ENCODE data around the gene USP9X.

Gene USP9X

GRCh38 chrX:41121766-41122165 is 36.5 kb downstream of the USP9X start:
- TF ChIP-seq CTCF (IDR thresholded peaks at IDR 0.05; ENCODE audit: borderline replicate concordance, insufficient read depth, low read depth, low read length), result no peak
- H3K4me3 ChIP-seq (ENCODE audit: low read depth, low read length), result no peak overlapping the region

GRCh38 chrX:41122664-41123257 is 37.5 kb downstream of the USP9X start:
- TF ChIP-seq CTCF (IDR thresholded peaks at IDR 0.05; ENCODE audit: borderline replicate concordance, insufficient read depth, low read depth, low read length), result no peak
- H3K4me3 ChIP-seq (ENCODE audit: low read depth, low read length), result no peak overlapping the region

GRCh38 chrX:41127477-41128192 is 42.4 kb downstream of the USP9X start:
- TF ChIP-seq CTCF (IDR thresholded peaks at IDR 0.05; ENCODE audit: borderline replicate concordance, insufficient read depth, low read depth, low read length), result no peak
- no peak overlapping the region for H3K4me3 ChIP-seq (ENCODE audit: low read depth, low read length)

- H3K4me3 ChIP-seq (ENCODE audit: low read depth, low read length), result no peak overlapping the region
- no peak for TF ChIP-seq CTCF (IDR thresholded peaks at IDR 0.05; ENCODE audit: borderline replicate concordance, insufficient read depth, low read depth, low read length)
Measured at GRCh38 chrX:41128955-41129354, 43.7 kb downstream of the USP9X start.

- no peak overlapping the region for H3K4me3 ChIP-seq (ENCODE audit: low read depth, low read length)
- TF ChIP-seq CTCF (IDR thresholded peaks at IDR 0.05; ENCODE audit: borderline replicate concordance, insufficient read depth, low read depth, low read length), result no peak
Measured at GRCh38 chrX:41131766-41132165, 46.5 kb downstream of the USP9X start.

- no peak overlapping the region for H3K4me3 ChIP-seq (ENCODE audit: low read depth, low read length)
- TF ChIP-seq CTCF (IDR thresholded peaks at IDR 0.05; ENCODE audit: borderline replicate concordance, insufficient read depth, low read depth, low read length), result no peak
Measured at GRCh38 chrX:41133551-41133950, 48.3 kb downstream of the USP9X start.

GRCh38 chrX:41137589-41137988 is 52.3 kb downstream of the USP9X start:
- no peak for TF ChIP-seq CTCF (IDR thresholded peaks at IDR 0.05; ENCODE audit: borderline replicate concordance, insufficient read depth, low read depth, low read length)
- H3K4me3 ChIP-seq (ENCODE audit: low read depth, low read length), result no peak overlapping the region

All from GM12875 (cell line).